ENCODE data around the gene HINT2.

- TF ChIP-seq CTCF (IDR thresholded peaks at IDR 0.05; ENCODE audit: low read depth, low read length) (no peak), EZH2phosphoT487 (IDR thresholded peaks at IDR 0.05; ENCODE audit: low read depth) (no peak)
Observed at GRCh38 chr9:35829764-35830096, 14.9 kb upstream of the HINT2 start.

Data from OCI-LY3 (cell line).